WTC11 (cell line): ENCODE results near the gene TCHP. TPM values are rescaled to one million over a fixed set of nuclear protein-coding genes. Genes with fewer than 3 reads are reported as not detected.

ENCODE experiments used
- ATAC-seq: fragments of 200-7000 bp; cut with Tn5 transposase; 2 replicates; pipeline ENCODE4 v1.10.0; 2021; ENCODE audit warnings: mild to moderate bottlenecking, moderate library complexity
- CTCF ChIA-PET: fragments of 300-600 bp; sonication (Branson Sonifier 250); formaldehyde crosslinking; loops from one replicate; lab custom pipeline; 2021; ENCODE audit warnings: antibody characterized with exemption; lab: Charles Lee
- POLR2A ChIA-PET: fragments of 350-600 bp; sonication (Branson Sonifier 250); formaldehyde crosslinking; loops from one replicate; lab custom pipeline; 2021; ENCODE audit warnings: antibody characterized with exemption; lab: Charles Lee
- DNase-seq: peaks from one replicate; pipeline ENCODE4 v3.0.0; 2021; ENCODE audit warnings: low spot score
- H3K27ac Mint-ChIP-seq: 2 replicates; pipeline ENCODE4 v1.8.0; 2021; ENCODE audit warnings: mixed read lengths
- H3K27me3 Mint-ChIP-seq: 2 replicates; pipeline ENCODE4 v1.8.0; 2021; ENCODE audit warnings: low read depth, mild to moderate bottlenecking, moderate library complexity, mixed read lengths
- H3K36me3 Mint-ChIP-seq: 2 replicates; pipeline ENCODE4 v1.8.0; 2021; ENCODE audit warnings: mixed read lengths
- H3K4me1 Mint-ChIP-seq: 2 replicates; pipeline ENCODE4 v1.8.0; 2022; ENCODE audit warnings: mixed read lengths
- H3K4me3 Mint-ChIP-seq: 2 replicates; pipeline ENCODE4 v1.8.0; 2021; ENCODE audit warnings: mild to moderate bottlenecking, moderate library complexity, mixed read lengths
- H3K9me3 Mint-ChIP-seq: 2 replicates; pipeline ENCODE4 v1.8.0; 2021; ENCODE audit warnings: mixed read lengths
- ELF4 ChIP-seq: sonication (generic); formaldehyde crosslinking; IDR thresholded peaks from 2 replicates; pipeline ENCODE4 v1.8.1; 2022; ENCODE audit warnings: low read depth, mild to moderate bottlenecking, moderate library complexity, missing genetic modification reagents
- EMX1 ChIP-seq: fragments of 250-450 bp; sonication (Bioruptor Pico); IDR thresholded peaks from 2 replicates; pipeline ENCODE4 v1.8.0; 2021; ENCODE audit warnings: mild to moderate bottlenecking
- KAT7 ChIP-seq: sonication (generic); formaldehyde crosslinking; IDR thresholded peaks from 2 replicates; pipeline ENCODE4 v1.8.1; 2023; ENCODE audit warnings: missing genetic modification reagents, mild to moderate bottlenecking, borderline replicate concordance
- NFE2L1 ChIP-seq: sonication (generic); formaldehyde crosslinking; IDR thresholded peaks from 2 replicates; pipeline ENCODE4 v1.8.1; 2023; ENCODE audit warnings: missing genetic modification reagents
- NR1H2 ChIP-seq: sonication (generic); formaldehyde crosslinking; IDR thresholded peaks from 2 replicates; pipeline ENCODE4 v1.9.0; 2021; ENCODE audit warnings: mild to moderate bottlenecking, moderate library complexity, missing genetic modification reagents
- NR3C1 ChIP-seq: sonication (generic); formaldehyde crosslinking; conservative IDR thresholded peaks from 2 replicates; pipeline ENCODE4 v1.8.1; 2023; ENCODE audit warnings: low read depth, mild to moderate bottlenecking, missing genetic modification reagents
- PRRX2 ChIP-seq: fragments of 250-450 bp; sonication (Bioruptor Pico); IDR thresholded peaks from 2 replicates; pipeline ENCODE4 v1.8.0; 2021; ENCODE audit warnings: mild to moderate bottlenecking
- RELA ChIP-seq: sonication (generic); formaldehyde crosslinking; IDR thresholded peaks from 2 replicates; pipeline ENCODE4 v1.8.1; 2022; ENCODE audit warnings: missing genetic modification reagents, mild to moderate bottlenecking, borderline replicate concordance
- SOX15 ChIP-seq: fragments of 250-450 bp; sonication (Bioruptor Pico); IDR thresholded peaks from 2 replicates; pipeline ENCODE4 v1.9.0; 2021; ENCODE audit warnings: mild to moderate bottlenecking
- ZNF416 ChIP-seq: fragments of 250-450 bp; sonication (Bioruptor Pico); IDR thresholded peaks from 2 replicates; pipeline ENCODE4 v1.9.0; 2021; ENCODE audit warnings: mild to moderate bottlenecking, inconsistent platforms
- ZNF423 ChIP-seq: fragments of 250-450 bp; sonication (Bioruptor Pico); IDR thresholded peaks from 2 replicates; pipeline ENCODE4 v2.1.2; 2022; ENCODE audit warnings: mild to moderate bottlenecking, moderate library complexity
- total RNA-seq: library from RNA; stranded (reverse); gene quantifications from 3 replicates; pipeline ENCODE4 v1.2.3, GENCODE V29; 2021
- TF ChIP-seq, protein P1 (sequence below): sonication (generic); formaldehyde crosslinking; IDR thresholded peaks from 2 replicates; pipeline ENCODE4 v1.8.0; 2022; ENCODE audit warnings: mild to moderate bottlenecking, missing genetic modification reagents
- TF ChIP-seq, protein P2 (sequence below): sonication (generic); formaldehyde crosslinking; IDR thresholded peaks from 2 replicates; pipeline ENCODE4 v1.8.1; 2022; ENCODE audit warnings: mild to moderate bottlenecking, missing genetic modification reagents, moderate library complexity, borderline replicate concordance
- TF ChIP-seq, protein P3 (sequence below): fragments of 250-450 bp; sonication (Bioruptor Pico); IDR thresholded peaks from 2 replicates; pipeline ENCODE4 v1.9.0; 2021; ENCODE audit warnings: mild to moderate bottlenecking, borderline replicate concordance
- TF ChIP-seq, protein P4 (sequence below): sonication (generic); formaldehyde crosslinking; IDR thresholded peaks from 2 replicates; pipeline ENCODE4 v1.8.1; 2023; ENCODE audit warnings: mild to moderate bottlenecking, missing genetic modification reagents
- TF ChIP-seq, protein P5 (sequence below): sonication (generic); formaldehyde crosslinking; IDR thresholded peaks from 2 replicates; pipeline ENCODE4 v1.8.0; 2023; ENCODE audit warnings: missing genetic modification reagents
- TF ChIP-seq, protein P6 (sequence below): sonication (generic); formaldehyde crosslinking; IDR thresholded peaks from 2 replicates; pipeline ENCODE4 v1.8.0; 2023; ENCODE audit warnings: missing genetic modification reagents, mild to moderate bottlenecking, borderline replicate concordance
- TF ChIP-seq, protein P7 (sequence below): sonication (generic); formaldehyde crosslinking; IDR thresholded peaks from 2 replicates; pipeline ENCODE4 v1.8.1; 2022; ENCODE audit warnings: missing genetic modification reagents, borderline replicate concordance

Gene TCHP
- total RNA-seq, 1 experiment from 2014 or later = 7.9 TPM

DNA sequence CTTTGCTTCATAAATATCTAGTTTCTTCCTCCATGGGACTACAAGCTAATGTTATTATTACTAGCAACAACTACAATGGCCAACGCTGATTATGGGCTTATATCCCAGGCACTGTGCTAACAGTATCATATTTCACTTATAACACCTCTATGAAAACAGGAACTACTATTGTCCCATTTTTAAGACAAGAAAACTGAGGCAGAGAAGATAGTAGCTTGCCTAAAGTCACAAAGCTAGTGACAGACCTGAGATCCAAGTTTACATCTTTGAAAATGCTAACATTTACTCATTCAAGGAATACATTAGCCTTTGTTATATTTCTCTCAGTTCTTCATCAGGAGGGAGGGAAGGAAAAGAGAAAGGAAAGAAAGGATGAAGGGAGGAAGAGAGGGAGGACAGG lies 63.3 kb downstream of the TCHP start (continued):
- TF ChIP-seq, protein P1, sequence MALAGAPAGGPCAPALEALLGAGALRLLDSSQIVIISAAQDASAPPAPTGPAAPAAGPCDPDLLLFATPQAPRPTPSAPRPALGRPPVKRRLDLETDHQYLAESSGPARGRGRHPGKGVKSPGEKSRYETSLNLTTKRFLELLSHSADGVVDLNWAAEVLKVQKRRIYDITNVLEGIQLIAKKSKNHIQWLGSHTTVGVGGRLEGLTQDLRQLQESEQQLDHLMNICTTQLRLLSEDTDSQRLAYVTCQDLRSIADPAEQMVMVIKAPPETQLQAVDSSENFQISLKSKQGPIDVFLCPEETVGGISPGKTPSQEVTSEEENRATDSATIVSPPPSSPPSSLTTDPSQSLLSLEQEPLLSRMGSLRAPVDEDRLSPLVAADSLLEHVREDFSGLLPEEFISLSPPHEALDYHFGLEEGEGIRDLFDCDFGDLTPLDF = no peak
- TF ChIP-seq, protein P2, sequence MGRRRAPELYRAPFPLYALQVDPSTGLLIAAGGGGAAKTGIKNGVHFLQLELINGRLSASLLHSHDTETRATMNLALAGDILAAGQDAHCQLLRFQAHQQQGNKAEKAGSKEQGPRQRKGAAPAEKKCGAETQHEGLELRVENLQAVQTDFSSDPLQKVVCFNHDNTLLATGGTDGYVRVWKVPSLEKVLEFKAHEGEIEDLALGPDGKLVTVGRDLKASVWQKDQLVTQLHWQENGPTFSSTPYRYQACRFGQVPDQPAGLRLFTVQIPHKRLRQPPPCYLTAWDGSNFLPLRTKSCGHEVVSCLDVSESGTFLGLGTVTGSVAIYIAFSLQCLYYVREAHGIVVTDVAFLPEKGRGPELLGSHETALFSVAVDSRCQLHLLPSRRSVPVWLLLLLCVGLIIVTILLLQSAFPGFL = no peak
- TF ChIP-seq, protein P3, sequence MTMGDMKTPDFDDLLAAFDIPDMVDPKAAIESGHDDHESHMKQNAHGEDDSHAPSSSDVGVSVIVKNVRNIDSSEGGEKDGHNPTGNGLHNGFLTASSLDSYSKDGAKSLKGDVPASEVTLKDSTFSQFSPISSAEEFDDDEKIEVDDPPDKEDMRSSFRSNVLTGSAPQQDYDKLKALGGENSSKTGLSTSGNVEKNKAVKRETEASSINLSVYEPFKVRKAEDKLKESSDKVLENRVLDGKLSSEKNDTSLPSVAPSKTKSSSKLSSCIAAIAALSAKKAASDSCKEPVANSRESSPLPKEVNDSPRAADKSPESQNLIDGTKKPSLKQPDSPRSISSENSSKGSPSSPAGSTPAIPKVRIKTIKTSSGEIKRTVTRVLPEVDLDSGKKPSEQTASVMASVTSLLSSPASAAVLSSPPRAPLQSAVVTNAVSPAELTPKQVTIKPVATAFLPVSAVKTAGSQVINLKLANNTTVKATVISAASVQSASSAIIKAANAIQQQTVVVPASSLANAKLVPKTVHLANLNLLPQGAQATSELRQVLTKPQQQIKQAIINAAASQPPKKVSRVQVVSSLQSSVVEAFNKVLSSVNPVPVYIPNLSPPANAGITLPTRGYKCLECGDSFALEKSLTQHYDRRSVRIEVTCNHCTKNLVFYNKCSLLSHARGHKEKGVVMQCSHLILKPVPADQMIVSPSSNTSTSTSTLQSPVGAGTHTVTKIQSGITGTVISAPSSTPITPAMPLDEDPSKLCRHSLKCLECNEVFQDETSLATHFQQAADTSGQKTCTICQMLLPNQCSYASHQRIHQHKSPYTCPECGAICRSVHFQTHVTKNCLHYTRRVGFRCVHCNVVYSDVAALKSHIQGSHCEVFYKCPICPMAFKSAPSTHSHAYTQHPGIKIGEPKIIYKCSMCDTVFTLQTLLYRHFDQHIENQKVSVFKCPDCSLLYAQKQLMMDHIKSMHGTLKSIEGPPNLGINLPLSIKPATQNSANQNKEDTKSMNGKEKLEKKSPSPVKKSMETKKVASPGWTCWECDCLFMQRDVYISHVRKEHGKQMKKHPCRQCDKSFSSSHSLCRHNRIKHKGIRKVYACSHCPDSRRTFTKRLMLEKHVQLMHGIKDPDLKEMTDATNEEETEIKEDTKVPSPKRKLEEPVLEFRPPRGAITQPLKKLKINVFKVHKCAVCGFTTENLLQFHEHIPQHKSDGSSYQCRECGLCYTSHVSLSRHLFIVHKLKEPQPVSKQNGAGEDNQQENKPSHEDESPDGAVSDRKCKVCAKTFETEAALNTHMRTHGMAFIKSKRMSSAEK (CRISPR knock-in tag) = no peak
- TF ChIP-seq, protein P4, sequence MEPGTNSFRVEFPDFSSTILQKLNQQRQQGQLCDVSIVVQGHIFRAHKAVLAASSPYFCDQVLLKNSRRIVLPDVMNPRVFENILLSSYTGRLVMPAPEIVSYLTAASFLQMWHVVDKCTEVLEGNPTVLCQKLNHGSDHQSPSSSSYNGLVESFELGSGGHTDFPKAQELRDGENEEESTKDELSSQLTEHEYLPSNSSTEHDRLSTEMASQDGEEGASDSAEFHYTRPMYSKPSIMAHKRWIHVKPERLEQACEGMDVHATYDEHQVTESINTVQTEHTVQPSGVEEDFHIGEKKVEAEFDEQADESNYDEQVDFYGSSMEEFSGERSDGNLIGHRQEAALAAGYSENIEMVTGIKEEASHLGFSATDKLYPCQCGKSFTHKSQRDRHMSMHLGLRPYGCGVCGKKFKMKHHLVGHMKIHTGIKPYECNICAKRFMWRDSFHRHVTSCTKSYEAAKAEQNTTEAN (CRISPR knock-in tag) = no peak
- TF ChIP-seq NFE2L1 (CRISPR knock-in tag) = no peak
- TF ChIP-seq, all 79 proteins: peak for 0

DNA sequence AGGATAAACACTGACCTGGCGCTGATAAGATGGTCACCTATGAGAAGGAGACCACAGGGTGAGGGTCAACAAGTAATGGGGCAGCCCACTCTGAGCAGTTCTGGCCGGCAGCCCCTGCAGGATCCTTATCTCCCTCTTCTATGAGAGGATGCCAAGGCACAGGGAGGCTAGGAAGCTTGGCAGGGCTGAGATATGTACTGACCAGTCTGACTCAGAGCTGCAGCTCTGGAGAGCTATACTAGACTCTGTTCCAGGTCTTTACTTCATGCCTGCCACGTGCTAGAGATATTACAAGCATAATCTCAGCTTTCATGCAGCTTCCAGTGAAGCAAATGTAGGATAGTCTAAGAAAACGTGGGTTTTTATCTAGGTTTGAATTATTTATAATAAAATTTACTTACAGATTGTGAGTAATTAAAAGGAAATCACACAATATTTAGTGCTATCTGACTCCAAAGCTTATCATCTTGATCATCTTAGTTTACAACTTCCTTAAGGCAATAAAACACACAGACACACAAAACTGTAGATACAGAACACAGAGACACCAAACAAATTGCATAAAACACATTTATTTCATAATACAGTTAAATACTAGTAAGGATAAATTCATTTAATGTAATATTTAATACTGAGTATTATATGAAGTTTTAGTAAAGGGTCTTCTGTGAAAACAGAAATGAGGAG lies 63.8 kb downstream of the TCHP start:
- Mint-ChIP-seq H3K27ac (no peak overlapping the region), H3K36me3 (peaks cover 20% of the 10 kb centered on the region), H3K4me1 (no peaks in the 10 kb centered on the region), H3K4me3 (no peak overlapping the region), H3K9me3 (no peaks in the 10 kb centered on the region), H3K27me3 (no peaks in the 10 kb centered on the region)
- POLR2A ChIA-PET = interaction anchor here (0.7 kb wide), 1 partner anchor 51 kb away, joined by 6 read pairs; no protein-coding TSS in a partner anchor
- TF ChIP-seq, protein P4 (CRISPR knock-in tag) = no peak
- TF ChIP-seq ZNF416 (CRISPR knock-in tag) (no peak), EMX1 (CRISPR knock-in tag) (no peak), ELF4 (CRISPR knock-in tag) (no peak), NR1H2 (CRISPR knock-in tag) (no peak), ZNF423 (CRISPR knock-in tag) (no peak), NFE2L1 (CRISPR knock-in tag) (no peak), SOX15 (CRISPR knock-in tag) (no peak), NR3C1 (no peak), RELA (CRISPR knock-in tag) (no peak), KAT7 (no peak), PRRX2 (no peak)
- TF ChIP-seq, protein P5, sequence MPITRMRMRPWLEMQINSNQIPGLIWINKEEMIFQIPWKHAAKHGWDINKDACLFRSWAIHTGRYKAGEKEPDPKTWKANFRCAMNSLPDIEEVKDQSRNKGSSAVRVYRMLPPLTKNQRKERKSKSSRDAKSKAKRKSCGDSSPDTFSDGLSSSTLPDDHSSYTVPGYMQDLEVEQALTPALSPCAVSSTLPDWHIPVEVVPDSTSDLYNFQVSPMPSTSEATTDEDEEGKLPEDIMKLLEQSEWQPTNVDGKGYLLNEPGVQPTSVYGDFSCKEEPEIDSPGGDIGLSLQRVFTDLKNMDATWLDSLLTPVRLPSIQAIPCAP (CRISPR knock-in tag) = no peak
- TF ChIP-seq, protein P6, sequence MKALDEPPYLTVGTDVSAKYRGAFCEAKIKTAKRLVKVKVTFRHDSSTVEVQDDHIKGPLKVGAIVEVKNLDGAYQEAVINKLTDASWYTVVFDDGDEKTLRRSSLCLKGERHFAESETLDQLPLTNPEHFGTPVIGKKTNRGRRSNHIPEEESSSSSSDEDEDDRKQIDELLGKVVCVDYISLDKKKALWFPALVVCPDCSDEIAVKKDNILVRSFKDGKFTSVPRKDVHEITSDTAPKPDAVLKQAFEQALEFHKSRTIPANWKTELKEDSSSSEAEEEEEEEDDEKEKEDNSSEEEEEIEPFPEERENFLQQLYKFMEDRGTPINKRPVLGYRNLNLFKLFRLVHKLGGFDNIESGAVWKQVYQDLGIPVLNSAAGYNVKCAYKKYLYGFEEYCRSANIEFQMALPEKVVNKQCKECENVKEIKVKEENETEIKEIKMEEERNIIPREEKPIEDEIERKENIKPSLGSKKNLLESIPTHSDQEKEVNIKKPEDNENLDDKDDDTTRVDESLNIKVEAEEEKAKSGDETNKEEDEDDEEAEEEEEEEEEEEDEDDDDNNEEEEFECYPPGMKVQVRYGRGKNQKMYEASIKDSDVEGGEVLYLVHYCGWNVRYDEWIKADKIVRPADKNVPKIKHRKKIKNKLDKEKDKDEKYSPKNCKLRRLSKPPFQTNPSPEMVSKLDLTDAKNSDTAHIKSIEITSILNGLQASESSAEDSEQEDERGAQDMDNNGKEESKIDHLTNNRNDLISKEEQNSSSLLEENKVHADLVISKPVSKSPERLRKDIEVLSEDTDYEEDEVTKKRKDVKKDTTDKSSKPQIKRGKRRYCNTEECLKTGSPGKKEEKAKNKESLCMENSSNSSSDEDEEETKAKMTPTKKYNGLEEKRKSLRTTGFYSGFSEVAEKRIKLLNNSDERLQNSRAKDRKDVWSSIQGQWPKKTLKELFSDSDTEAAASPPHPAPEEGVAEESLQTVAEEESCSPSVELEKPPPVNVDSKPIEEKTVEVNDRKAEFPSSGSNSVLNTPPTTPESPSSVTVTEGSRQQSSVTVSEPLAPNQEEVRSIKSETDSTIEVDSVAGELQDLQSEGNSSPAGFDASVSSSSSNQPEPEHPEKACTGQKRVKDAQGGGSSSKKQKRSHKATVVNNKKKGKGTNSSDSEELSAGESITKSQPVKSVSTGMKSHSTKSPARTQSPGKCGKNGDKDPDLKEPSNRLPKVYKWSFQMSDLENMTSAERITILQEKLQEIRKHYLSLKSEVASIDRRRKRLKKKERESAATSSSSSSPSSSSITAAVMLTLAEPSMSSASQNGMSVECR (CRISPR knock-in tag) = no peak
- TF ChIP-seq, protein P7, sequence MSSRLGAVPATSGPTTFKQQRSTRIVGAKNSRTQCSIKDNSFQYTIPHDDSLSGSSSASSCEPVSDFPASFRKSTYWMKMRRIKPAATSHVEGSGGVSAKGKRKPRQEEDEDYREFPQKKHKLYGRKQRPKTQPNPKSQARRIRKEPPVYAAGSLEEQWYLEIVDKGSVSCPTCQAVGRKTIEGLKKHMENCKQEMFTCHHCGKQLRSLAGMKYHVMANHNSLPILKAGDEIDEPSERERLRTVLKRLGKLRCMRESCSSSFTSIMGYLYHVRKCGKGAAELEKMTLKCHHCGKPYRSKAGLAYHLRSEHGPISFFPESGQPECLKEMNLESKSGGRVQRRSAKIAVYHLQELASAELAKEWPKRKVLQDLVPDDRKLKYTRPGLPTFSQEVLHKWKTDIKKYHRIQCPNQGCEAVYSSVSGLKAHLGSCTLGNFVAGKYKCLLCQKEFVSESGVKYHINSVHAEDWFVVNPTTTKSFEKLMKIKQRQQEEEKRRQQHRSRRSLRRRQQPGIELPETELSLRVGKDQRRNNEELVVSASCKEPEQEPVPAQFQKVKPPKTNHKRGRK (CRISPR knock-in tag) = no peak
- CTCF ChIA-PET = no interaction called here
- ATAC-seq = no peak
- DNase-seq = no peak
